H1 (cell line): ENCODE data around the gene UGT1A9. TPM values are rescaled to one million over a fixed set of nuclear protein-coding genes. Genes with fewer than 3 reads are reported as not detected.

Source experiments
- CTCF ChIA-PET: fragments of 300-600 bp; sonication (Branson Sonifier 250); formaldehyde crosslinking; loops from one replicate; lab custom pipeline; 2021; ENCODE audit not compliant: partially characterized antibody; lab: Charles Lee
- POLR2A ChIA-PET: fragments of 300-600 bp; sonication (Branson Sonifier 250); formaldehyde crosslinking; loops from one replicate; lab custom pipeline; 2021; ENCODE audit warnings: inconsistent platforms; ENCODE audit not compliant: partially characterized antibody; lab: Charles Lee
- DNase-seq, 2 experiments: peaks; one replicate each; pipeline versions ENCODE4 v3.0.0 to v3.0.0-alpha.2; 2010 to 2022; ENCODE audit warnings: low spot score in 2 of 2, low read depth in 1 of 2, mixed read lengths in 1 of 2
- FAIRE-seq: peaks from 2 replicates; lab custom pipeline; 2011; peaks lifted over from hg19 to GRCh38; lab: Jason Lieb, UNC
- H2AFZ ChIP-seq: 2 replicates; pipeline ENCODE4 v1.8.1; 2012; ENCODE audit warnings: low read length, inconsistent platforms
- H2AK5ac ChIP-seq: 2 replicates; pipeline ENCODE4 v1.6.1; 2013; ENCODE audit warnings: low read depth, low read length
- H2BK120ac ChIP-seq: replicated peaks from 2 replicates; pipeline ENCODE3; 2013; ENCODE audit warnings: low read depth, low read length, inconsistent platforms
- H2BK12ac ChIP-seq: 2 replicates; pipeline ENCODE4 v1.6.1; 2013; ENCODE audit warnings: low read depth, low read length
- H2BK15ac ChIP-seq: 2 replicates; pipeline ENCODE4 v1.6.1; 2013; ENCODE audit warnings: low read length
- H2BK20ac ChIP-seq: 2 replicates; pipeline ENCODE4 v1.6.1; 2013; ENCODE audit warnings: low read length
- H2BK5ac ChIP-seq: 2 replicates; pipeline ENCODE4 v1.6.1; 2013; ENCODE audit warnings: low read depth, low read length
- H3K14ac ChIP-seq: 2 replicates; pipeline ENCODE4 v1.6.1; 2013; ENCODE audit warnings: inconsistent platforms; ENCODE audit not compliant: insufficient read length
- H3K18ac ChIP-seq: 2 replicates; pipeline ENCODE4 v1.6.1; 2013; ENCODE audit warnings: low read length; ENCODE audit errors: extremely low read depth
- H3K23ac ChIP-seq: 2 replicates; pipeline ENCODE4 v1.6.1; 2013; ENCODE audit warnings: inconsistent platforms; ENCODE audit not compliant: insufficient read length
- H3K23me2 ChIP-seq: 2 replicates; pipeline ENCODE4 v1.6.1; 2013; ENCODE audit warnings: low read depth, low read length
- H3K27ac ChIP-seq: 2 replicates; pipeline ENCODE4 v1.6.1; 2011; ENCODE audit warnings: low read depth, low read length, inconsistent platforms
- H3K27me3 ChIP-seq, 4 experiments: replicated peaks in 1 of 4; 1 replicate in 1 of 4; 2 replicates in 3 of 4; pipeline versions ENCODE4 v1.6.1 to v1.8.1; 2011 to 2013; ENCODE audit warnings: low read length in 3 of 4, mild to moderate bottlenecking in 3 of 4, inconsistent platforms in 2 of 4, mixed read lengths in 2 of 4, moderate library complexity in 1 of 4; ENCODE audit not compliant: control insufficient read depth in 3 of 4, insufficient read depth in 3 of 4; ENCODE audit errors: extremely low read depth in 1 of 4
- H3K36me3 ChIP-seq, 4 experiments: 2 replicates each; pipeline versions ENCODE4 v1.6.1 to v1.8.1; 2011 to 2013; ENCODE audit warnings: mild to moderate bottlenecking in 4 of 4, low read length in 3 of 4, moderate library complexity in 2 of 4, control low read depth in 1 of 4, inconsistent platforms in 1 of 4; ENCODE audit not compliant: insufficient read depth in 4 of 4, control insufficient read depth in 2 of 4
- H3K4ac ChIP-seq: replicated peaks from 2 replicates; pipeline ENCODE3; 2013; ENCODE audit warnings: low read length, low read depth, mixed read lengths, inconsistent platforms; ENCODE audit not compliant: insufficient read length
- H3K4me1 ChIP-seq, 4 experiments: replicated peaks in 1 of 4; 1 replicate in 1 of 4; 2 replicates in 3 of 4; pipeline versions ENCODE4 v1.6.1 to v1.8.1; 2011 to 2013; ENCODE audit warnings: low read length in 3 of 4, inconsistent platforms in 2 of 4, mixed read lengths in 1 of 4; ENCODE audit not compliant: insufficient read depth in 4 of 4, control insufficient read depth in 3 of 4
- H3K4me2 ChIP-seq, 2 experiments: 2 replicates each; pipeline versions ENCODE4 v1.6.1 to v1.8.1; 2011 to 2013; ENCODE audit warnings: low read depth in 2 of 2, low read length in 2 of 2, control low read depth in 1 of 2, inconsistent platforms in 1 of 2, mild to moderate bottlenecking in 1 of 2; ENCODE audit not compliant: insufficient read depth in 1 of 2
- H3K4me3 ChIP-seq, 4 experiments: fragments of 200-600, 300-600 bp in 1 of 4; sonication (generic), shearing (Covaris generic), sonication (Bioruptor Twin) in 1 of 4; 2 replicates each; pipeline versions ENCODE4 v1.5.1 to v1.8.1; 2011 to 2016; ENCODE audit warnings: low read length in 4 of 4, low read depth in 3 of 4, control low read depth in 2 of 4, inconsistent platforms in 2 of 4, mild to moderate bottlenecking in 2 of 4, mixed read lengths in 1 of 4, moderate library complexity in 1 of 4; ENCODE audit not compliant: insufficient read depth in 2 of 4; ENCODE audit errors: extremely low read depth in 1 of 4
- H3K56ac ChIP-seq: replicated peaks from 2 replicates; pipeline ENCODE3; 2013; ENCODE audit warnings: low read depth, mild to moderate bottlenecking, mixed read lengths, low read length, inconsistent platforms; ENCODE audit not compliant: insufficient read length
- H3K79me1 ChIP-seq: 2 replicates; pipeline ENCODE4 v1.6.1; 2013; ENCODE audit warnings: low read depth, low read length, control low read depth
- H3K79me2 ChIP-seq, 2 experiments: 2 replicates each; pipeline versions ENCODE4 v1.6.1 to v1.8.1; 2012 to 2013; ENCODE audit warnings: low read length in 2 of 2, mild to moderate bottlenecking in 2 of 2, inconsistent platforms in 1 of 2; ENCODE audit not compliant: insufficient read depth in 2 of 2, control insufficient read depth in 1 of 2
- H3K9ac ChIP-seq, 4 experiments: replicated peaks in 1 of 4; 1 replicate in 1 of 4; 2 replicates in 3 of 4; pipeline versions ENCODE4 v1.6.1 to v1.8.1; 2011 to 2013; ENCODE audit warnings: low read depth in 3 of 4, low read length in 3 of 4, control low read depth in 2 of 4, mild to moderate bottlenecking in 2 of 4, moderate library complexity in 2 of 4, inconsistent platforms in 1 of 4; ENCODE audit errors: extremely low read depth in 1 of 4
- H3K9me3 ChIP-seq, 2 experiments: 2 replicates each; pipeline versions ENCODE4 v1.6.1 to v1.8.1; 2012 to 2013; ENCODE audit warnings: mild to moderate bottlenecking in 2 of 2, moderate library complexity in 2 of 2, control low read depth in 1 of 2, inconsistent platforms in 1 of 2, low read depth in 1 of 2, low read length in 1 of 2, mixed read lengths in 1 of 2; ENCODE audit not compliant: insufficient read depth in 2 of 2
- H4K20me1 ChIP-seq, 2 experiments: replicated peaks in 1 of 2; 2 replicates each; pipeline versions ENCODE3 to v1.8.1; 2011 to 2013; ENCODE audit warnings: inconsistent platforms in 2 of 2, low read length in 2 of 2, mild to moderate bottlenecking in 1 of 2; ENCODE audit not compliant: insufficient read depth in 2 of 2, control insufficient read depth in 1 of 2
- H4K5ac ChIP-seq: 2 replicates; pipeline ENCODE4 v1.6.1; 2013; ENCODE audit warnings: low read length, low read depth, mixed read lengths, inconsistent platforms; ENCODE audit not compliant: insufficient read length
- H4K8ac ChIP-seq: 2 replicates; pipeline ENCODE4 v1.8.0; 2013; ENCODE audit warnings: mild to moderate bottlenecking, moderate library complexity, low read length, inconsistent platforms; ENCODE audit not compliant: insufficient read depth; ENCODE audit errors: extremely low read depth
- H4K91ac ChIP-seq: replicated peaks from 2 replicates; pipeline ENCODE3; 2013; ENCODE audit warnings: low read length, mixed read lengths, inconsistent platforms; ENCODE audit not compliant: insufficient read length
- CEBPB ChIP-seq: IDR thresholded peaks from 2 replicates; pipeline ENCODE4 v1.6.1; 2012; ENCODE audit warnings: low read depth, low read length
- CHD1 ChIP-seq: IDR thresholded peaks from 2 replicates; pipeline ENCODE4 v1.6.1; 2012; ENCODE audit warnings: low read depth, low read length, improper control_type of control experiment
- JUN ChIP-seq: IDR thresholded peaks from 2 replicates; pipeline ENCODE4 v1.6.1; 2011; ENCODE audit warnings: low read depth, mild to moderate bottlenecking, improper control_type of control experiment, low read length
- KDM1A ChIP-seq: fragments of 200-600, 300-600 bp; sonication (generic); IDR thresholded peaks from 2 replicates; pipeline ENCODE4 v1.7.1; 2016; ENCODE audit warnings: mild to moderate bottlenecking, low read length, borderline replicate concordance
- POLR2AphosphoS5 ChIP-seq: IDR thresholded peaks from 2 replicates; pipeline ENCODE4 v1.6.1; 2011; ENCODE audit warnings: low read depth, low read length
- SP1 ChIP-seq: IDR thresholded peaks from 2 replicates; pipeline ENCODE4 v1.6.1; 2011; ENCODE audit warnings: low read depth, low read length
- SRF ChIP-seq: IDR thresholded peaks from 2 replicates; pipeline ENCODE4 v1.6.1; 2011; ENCODE audit warnings: mild to moderate bottlenecking, low read depth, low read length, moderate library complexity
- SUZ12 ChIP-seq: fragments of 200-600 bp; sonication (generic); IDR thresholded peaks from 2 replicates; pipeline ENCODE4 v1.6.1; 2012; ENCODE audit warnings: mild to moderate bottlenecking, inconsistent platforms, low read length, moderate library complexity, mixed read lengths
- ZNF274 ChIP-seq: IDR thresholded peaks from 2 replicates; pipeline ENCODE4 v1.7.0; 2012; ENCODE audit warnings: low read length, borderline replicate concordance; ENCODE audit errors: extremely low read depth
- WGBS, 2 experiments: shearing (Covaris generic) in 1 of 2; methylation state at CpG; one replicate each; pipeline versions ENCODE4 v1.1.6 to v1.1.7; 2013 to 2015; ENCODE audit warnings: low lambda C conversion rate in 2 of 2, mixed read lengths in 2 of 2, inconsistent platforms in 1 of 2, low coverage in 1 of 2, missing lambda C conversion rate in 1 of 2; ENCODE audit not compliant: insufficient replicate concordance in 2 of 2, insufficient coverage in 1 of 2, insufficient read length in 1 of 2; ENCODE audit errors: extremely low coverage in 1 of 2, missing lambda C conversion rate in 1 of 2; 5-methylcytosine and 5-hydroxymethylcytosine counted together
- polyA plus RNA-seq, 7 experiments: library from polyadenylated mRNA; depleted of rRNA in 3 of 7; stranded (reverse) in 5 of 7; unstranded in 2 of 7; fragments of >200 nt in 5 of 7; fragments of 200-250 nt in 2 of 7; gene quantifications; 1 replicate in 5 of 7; 2 replicates in 1 of 7; 4 replicates in 1 of 7; pipeline versions ENCODE4 v1.2.1 to v1.2.3, GENCODE V29; 2011 to 2013; ENCODE audit warnings: missing spikeins in 2 of 7, mixed read lengths in 2 of 7
- total RNA-seq: library from RNA; stranded (reverse); fragmentation: NEBNext Ultra II Directional; extraction: Animal tissue kit (Norgen Biotek cat#: 25700); gene quantifications from 2 replicates; pipeline ENCODE4 v1.2.1, GENCODE V29; 2021
- TF ChIP-seq, protein P1 (sequence below): IDR thresholded peaks from 2 replicates; pipeline ENCODE4 v1.6.1; 2011; ENCODE audit warnings: low read length, improper control_type of control experiment
- TF ChIP-seq, protein P2 (sequence below): IDR thresholded peaks from 2 replicates; pipeline ENCODE4 v1.6.1; 2011; ENCODE audit warnings: low read depth, mild to moderate bottlenecking, low read length; ENCODE audit not compliant: insufficient read depth

UGT1A9 gene
- total and polyA plus RNA-seq, 2 of the 8 experiments (the other 6 are each of a cell fraction or from before 2014, with no cell fraction given) = not detected

DNA sequence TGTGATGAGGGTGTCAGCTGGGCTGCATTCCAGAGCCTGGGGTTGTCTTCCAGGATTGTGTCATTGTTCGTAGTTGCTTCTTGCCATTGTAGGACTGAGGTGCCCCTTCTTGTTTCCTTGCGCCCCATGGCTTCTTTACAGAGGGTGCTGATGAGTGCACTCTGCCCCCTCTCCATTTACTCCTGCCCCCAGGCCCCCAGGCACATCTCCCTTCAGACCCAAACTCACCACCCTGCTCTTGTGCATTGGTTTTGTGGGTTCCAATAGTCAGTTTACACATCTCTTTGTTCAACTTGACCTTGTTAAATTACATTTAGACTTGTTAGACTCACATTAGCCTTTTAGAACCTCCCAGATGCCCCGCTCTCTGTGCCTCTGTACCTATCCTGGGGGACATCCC, 149.5 kb downstream of the UGT1A9 start:
- Histone ChIP-seq H3K36me3 (no peaks in the 10 kb centered on the region), H3K79me2 (no peaks in the 10 kb centered on the region), H3K56ac (no peak overlapping the region), H2AK5ac (no peak overlapping the region), H4K5ac (no peak overlapping the region), H2BK120ac (no peak overlapping the region), H3K4me1 (no peaks in the 10 kb centered on the region), H3K14ac (no peak overlapping the region), H3K23me2 (no peaks in the 10 kb centered on the region), H3K4me3 (no peak overlapping the region), H3K27ac (no peak overlapping the region), H2BK20ac (no peak overlapping the region), H2BK5ac (no peak overlapping the region), H2BK15ac (no peak overlapping the region), H3K27me3 (no peaks in the 10 kb centered on the region), H3K18ac (no peak overlapping the region), H3K23ac (no peak overlapping the region), H3K4me2 (no peak overlapping the region), H3K9me3 (no peaks in the 10 kb centered on the region), H2AFZ (no peak overlapping the region), H4K20me1 (no peaks in the 10 kb centered on the region), H2BK12ac (no peak overlapping the region), H4K91ac (no peak overlapping the region), H4K8ac (no peak overlapping the region), H3K9ac (no peak overlapping the region), H3K79me1 (no peaks in the 10 kb centered on the region), H3K4ac (no peak overlapping the region)
- CTCF ChIA-PET = interaction anchor here (0.7 to 2.0 kb wide), 5 partner anchors 11 to 518 kb away, joined by 3 to 6 read pairs (median 3); no protein-coding TSS in a partner anchor
- FAIRE-seq = no peak
- 80% methylated on average over 3 of the region's 3 CpGs; no CpG with 5 or more reads in 1 of the 2 experiments for WGBS, 2 experiments
- no peak for DNase-seq
- POLR2A ChIA-PET = no interaction called here
- TF ChIP-seq ZNF274 (no peak), JUN (no peak), KDM1A (no peak), POLR2AphosphoS5 (no peak), CEBPB (no peak), SUZ12 (no peak), SRF (no peak), CHD1 (no peak), SP1 (no peak)
- TF ChIP-seq, protein P1, sequence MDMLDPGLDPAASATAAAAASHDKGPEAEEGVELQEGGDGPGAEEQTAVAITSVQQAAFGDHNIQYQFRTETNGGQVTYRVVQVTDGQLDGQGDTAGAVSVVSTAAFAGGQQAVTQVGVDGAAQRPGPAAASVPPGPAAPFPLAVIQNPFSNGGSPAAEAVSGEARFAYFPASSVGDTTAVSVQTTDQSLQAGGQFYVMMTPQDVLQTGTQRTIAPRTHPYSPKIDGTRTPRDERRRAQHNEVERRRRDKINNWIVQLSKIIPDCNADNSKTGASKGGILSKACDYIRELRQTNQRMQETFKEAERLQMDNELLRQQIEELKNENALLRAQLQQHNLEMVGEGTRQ = no peak
- TF ChIP-seq, protein P2, sequence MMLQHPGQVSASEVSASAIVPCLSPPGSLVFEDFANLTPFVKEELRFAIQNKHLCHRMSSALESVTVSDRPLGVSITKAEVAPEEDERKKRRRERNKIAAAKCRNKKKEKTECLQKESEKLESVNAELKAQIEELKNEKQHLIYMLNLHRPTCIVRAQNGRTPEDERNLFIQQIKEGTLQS = no peak
